Measurements from ENCODE around the gene PRR36. TPM values are rescaled to one million over a fixed set of nuclear protein-coding genes. Genes with fewer than 3 reads are reported as not detected.

PRR36 gene
- total and polyA plus RNA-seq, 11 donors = 0.01 to 0.27 (median 0.08) TPM; not detected in 4

- peak overlapping the region in 9 of 12 donors; percentile 33 to 58 (median 51) for H3K4me3 ChIP-seq
- peaks cover 4 to 42% (median 20%) of the 10 kb centered on the region in 12 donors for H3K4me1 ChIP-seq
- H3K36me3 ChIP-seq = peaks cover 0 to 9% (median 0%) of the 10 kb centered on the region in 9 donors
- DNase-seq (no peak), ATAC-seq (no peak)
- intact Hi-C loops (cut with DNase I) = loop anchor here in 1 of 10 donors (5.0 kb wide), 1 partner anchor 34 kb away; the partner anchor contains the start of gene MAP2K7
- TF ChIP-seq CTCF (IDR thresholded peaks at IDR 0.05) (no peak), POLR2A (IDR thresholded peaks at IDR 0.05) (no peak)
- H3K27me3 ChIP-seq = peaks cover 7 to 57% (median 20%) of the 10 kb centered on the region in 9 donors
- H3K9me3 ChIP-seq = no peaks in the 10 kb centered on the region
- no peak overlapping the region for H3K27ac ChIP-seq
- WGBS, 4 donors = 15 to 23% (median 20%) methylated on average over 21 of the region's 21 CpGs
Measured at GRCh38 chr19:7868326-7868670, 5.9 kb downstream of the PRR36 start.

GRCh38 chr19:7867092-7867844 lies 6.9 kb downstream of the PRR36 start:
- no peak for ATAC-seq
- no peak for TF ChIP-seq POLR2A (IDR thresholded peaks at IDR 0.05)
- no peak for TF ChIP-seq CTCF (IDR thresholded peaks at IDR 0.05)
- H3K4me3 ChIP-seq = no peak overlapping the region
- H3K9me3 ChIP-seq = no peaks in the 10 kb centered on the region
- peaks cover 2 to 52% (median 16%) of the 10 kb centered on the region in 9 donors for H3K27me3 ChIP-seq
- intact Hi-C loops (cut with DNase I) = loop anchor here in 1 of 10 donors (5.0 kb wide), 1 partner anchor 35 kb away; the partner anchor contains the start of gene MAP2K7
- no peak for DNase-seq
- peaks cover 0 to 13% (median 0%) of the 10 kb centered on the region in 9 donors for H3K36me3 ChIP-seq
- H3K27ac ChIP-seq = no peak overlapping the region
- 84 to 89% (median 85%) methylated on average over 9 of the region's 9 CpGs for WGBS, 4 donors
- H3K4me1 ChIP-seq = peaks cover 4 to 40% (median 18%) of the 10 kb centered on the region in 12 donors

GRCh38 chr19:7866399-7867091 lies 7.6 kb downstream of the PRR36 start:
- no peak for TF ChIP-seq CTCF (IDR thresholded peaks at IDR 0.05)
- TF ChIP-seq POLR2A (IDR thresholded peaks at IDR 0.05) = no peak
- peaks cover 4 to 41% (median 21%) of the 10 kb centered on the region in 12 donors for H3K4me1 ChIP-seq
- peaks cover 0 to 58% (median 16%) of the 10 kb centered on the region in 9 donors for H3K27me3 ChIP-seq
- H3K27ac ChIP-seq = no peak overlapping the region
- DNase-seq (no peak), ATAC-seq (no peak)
- H3K4me3 ChIP-seq = no peak overlapping the region
- peaks cover 0 to 13% (median 0%) of the 10 kb centered on the region in 9 donors for H3K36me3 ChIP-seq
- H3K9me3 ChIP-seq = no peaks in the 10 kb centered on the region
- WGBS, 4 donors = 64 to 75% (median 67%) methylated on average over 8 to 12 of the region's 12 CpGs
- intact Hi-C loops (cut with DNase I) = loop anchor here in 1 of 10 donors (5.0 kb wide), 1 partner anchor 36 kb away; the partner anchor contains the start of gene MAP2K7
